GM21528 (cell line): ENCODE data around the gene MSLN.
A peak's percentile ranks its signal among the peaks of the same experiment; 100 is the strongest.
"Not testable (repeated sequence)": the region's sequence is repeated elsewhere in the genome, so short reads cannot be mapped to it uniquely, and the experiment has no call there.

Source experiments
- ATAC-seq: cut with Tn5 transposase; IDR thresholded peaks from one replicate; pipeline ENCODE4 v1.9.1; 2021; ENCODE audit warnings: mild to moderate bottlenecking, moderate library complexity; ENCODE audit not compliant: unreplicated experiment, low FRiP score

Gene MSLN

GRCh38 chr16:734208-734980 lies 26.1 kb upstream of the MSLN start:
- no peak for ATAC-seq

GRCh38 chr16:734981-735881 lies 25.3 kb upstream of the MSLN start:
- no peak for ATAC-seq

- ATAC-seq, result no peak
Observed at GRCh38 chr16:735982-736453, 24.5 kb upstream of the MSLN start.

GRCh38 chr16:736936-737481 lies 23.5 kb upstream of the MSLN start:
- ATAC-seq, result no peak

GRCh38 chr16:739560-740458 lies 20.7 kb upstream of the MSLN start:
- ATAC-seq, result no peak

- ATAC-seq, result peak; percentile 13
Observed at GRCh38 chr16:740459-740763, 20.1 kb upstream of the MSLN start.

- ATAC-seq, result peak; percentile 61
Observed at GRCh38 chr16:740764-741505, 19.6 kb upstream of the MSLN start, which contains the start of gene CIAO3. Gene CIAO3, minus strand, starts transcription at chr16:740997. Its CDS starts 12 bp downstream, at chr16:740985.

- ATAC-seq, result no peak
Observed at GRCh38 chr16:741986-742629, 18.4 kb upstream of the MSLN start.

GRCh38 chr16:742894-743293 lies 17.6 kb upstream of the MSLN start:
- ATAC-seq, result not testable (repeated sequence)

GRCh38 chr16:743794-744500 lies 16.6 kb upstream of the MSLN start:
- ATAC-seq, result no peak

- no peak for ATAC-seq
Observed at GRCh38 chr16:745739-746138, 14.8 kb upstream of the MSLN start.

- ATAC-seq, result no peak
Observed at GRCh38 chr16:746637-747036, 13.9 kb upstream of the MSLN start.

GRCh38 chr16:747978-748746 lies 12.4 kb upstream of the MSLN start:
- no peak for ATAC-seq

GRCh38 chr16:749010-749409 lies 11.5 kb upstream of the MSLN start:
- ATAC-seq, result no peak

- ATAC-seq, result no peak
Observed at GRCh38 chr16:750485-750884, 10.0 kb upstream of the MSLN start.

GRCh38 chr16:751152-752006 lies 9.2 kb upstream of the MSLN start:
- no peak for ATAC-seq

GRCh38 chr16:752007-752312 lies 8.6 kb upstream of the MSLN start:
- no peak for ATAC-seq
